Spleen (tissue), 7 donors: ENCODE measurements around the gene RASGEF1B.

Source experiments
- CTCF ChIP-seq, 11 experiments: fragments of 200-600 bp in 7 of 11; fragments of 450-650 bp in 4 of 11; sonication (generic) in 4 of 11; IDR thresholded peaks in 8 of 11; conservative IDR thresholded peaks in 3 of 11; 1 replicate in 7 of 11; 2 replicates in 4 of 11; pipeline versions ENCODE4 v1.4.0 to v1.8.0; 2016 to 2021; ENCODE audit warnings: antibody characterized with exemption in 11 of 11, inconsistent platforms in 4 of 11, mild to moderate bottlenecking in 1 of 11
- POLR2A ChIP-seq, 3 donors: fragments of 450-650 bp; IDR thresholded peaks; one replicate each; pipeline ENCODE4 v1.5.1; 2017; ENCODE audit warnings: antibody characterized with exemption in 3 of 3, mild to moderate bottlenecking in 1 of 3
- donor health status: DM: no; HTN: no; CAD: no; lungs with moderate emphysema.
- donor health status: DM: no; HTN: no; CAD: no.
- donor health status: DM: no; HTN: no; CAD: no.

GRCh38 chr4:81460191-81460701 lies 11.5 kb downstream of the RASGEF1B start:
- TF ChIP-seq CTCF (IDR thresholded peaks at IDR 0.05 in 8 of 11, conservative IDR thresholded peaks at IDR 0.05 in 3 of 11) (no peak), POLR2A (IDR thresholded peaks at IDR 0.05) (no peak)
